DOHH2 (cell line): ENCODE measurements around the gene RPS13.
"Not testable (repeated sequence)": the region's sequence is repeated elsewhere in the genome, so short reads cannot be mapped to it uniquely, and the experiment has no call there.

ENCODE experiments used
- H3F3A ChIP-seq: fragments of 200-600 bp; sonication (generic), shearing (Covaris generic); 2 replicates; pipeline ENCODE4 v1.6.0; 2016; ENCODE audit warnings: antibody characterized with exemption, mild to moderate bottlenecking; ENCODE audit not compliant: control insufficient read depth, insufficient read depth
- H3K27ac ChIP-seq: fragments of 200-600 bp; sonication (generic); 2 replicates; pipeline ENCODE4 v1.5.1; 2014; ENCODE audit warnings: low read depth, mild to moderate bottlenecking, low read length, moderate library complexity
- H3K27me3 ChIP-seq: fragments of 200-600 bp; sonication (generic); 2 replicates; pipeline ENCODE4 v1.6.1; 2014; ENCODE audit warnings: mild to moderate bottlenecking, low read length, mixed read lengths; ENCODE audit not compliant: control insufficient read depth
- H3K36me3 ChIP-seq: fragments of 200-600 bp; sonication (generic); 2 replicates; pipeline ENCODE4 v1.6.1; 2014; ENCODE audit warnings: mild to moderate bottlenecking, low read length, moderate library complexity, mixed read lengths; ENCODE audit not compliant: control insufficient read depth
- H3K4me1 ChIP-seq: fragments of 200-600 bp; sonication (generic); 2 replicates; pipeline ENCODE4 v1.6.1; 2014; ENCODE audit warnings: mild to moderate bottlenecking, low read length, mixed read lengths; ENCODE audit not compliant: control insufficient read depth
- H3K4me2 ChIP-seq: fragments of 200-600 bp; sonication (generic); 2 replicates; pipeline ENCODE4 v1.6.0; 2014; ENCODE audit warnings: mild to moderate bottlenecking, low read length, moderate library complexity
- H3K4me3 ChIP-seq: fragments of 200-600 bp; sonication (generic); 2 replicates; pipeline ENCODE4 v1.5.1; 2014; ENCODE audit warnings: mild to moderate bottlenecking, low read length, mixed read lengths
- H3K79me2 ChIP-seq: fragments of 200-600 bp; sonication (generic); 2 replicates; pipeline ENCODE4 v1.6.1; 2014; ENCODE audit warnings: mild to moderate bottlenecking, low read length, mixed read lengths; ENCODE audit not compliant: control insufficient read depth
- H3K9me2 ChIP-seq: fragments of 200-600 bp; sonication (generic); replicated peaks from 2 replicates; pipeline ENCODE4 v1.6.1; 2014; ENCODE audit warnings: mild to moderate bottlenecking, low read length, mixed read lengths; ENCODE audit not compliant: control insufficient read depth
- H3K9me3 ChIP-seq: fragments of 200-600 bp; sonication (generic); 2 replicates; pipeline ENCODE4 v1.6.1; 2014; ENCODE audit warnings: antibody characterized with exemption, low read length, mixed read lengths; ENCODE audit not compliant: control insufficient read depth, insufficient read depth
- H4K20me1 ChIP-seq: fragments of 200-600 bp; sonication (generic); 2 replicates; pipeline ENCODE4 v1.6.0; 2014; ENCODE audit warnings: low read depth, mild to moderate bottlenecking, antibody characterized with exemption, low read length, moderate library complexity; ENCODE audit not compliant: control insufficient read depth, insufficient read depth
- EZH2phosphoT487 ChIP-seq: fragments of 200-600 bp; sonication (generic); IDR thresholded peaks from 2 replicates; pipeline ENCODE4 v1.6.1; 2017; ENCODE audit warnings: borderline replicate concordance, mild to moderate bottlenecking, antibody characterized with exemption, low read length, moderate library complexity, mixed read lengths
- TF ChIP-seq, protein P1 (sequence below): fragments of 200-600 bp; sonication (generic); IDR thresholded peaks from one replicate; pipeline ENCODE4 v1.5.1; 2014; ENCODE audit warnings: antibody characterized with exemption, mild to moderate bottlenecking, low read depth, low read length; ENCODE audit not compliant: poor library complexity, severe bottlenecking

The RPS13 gene

DNA sequence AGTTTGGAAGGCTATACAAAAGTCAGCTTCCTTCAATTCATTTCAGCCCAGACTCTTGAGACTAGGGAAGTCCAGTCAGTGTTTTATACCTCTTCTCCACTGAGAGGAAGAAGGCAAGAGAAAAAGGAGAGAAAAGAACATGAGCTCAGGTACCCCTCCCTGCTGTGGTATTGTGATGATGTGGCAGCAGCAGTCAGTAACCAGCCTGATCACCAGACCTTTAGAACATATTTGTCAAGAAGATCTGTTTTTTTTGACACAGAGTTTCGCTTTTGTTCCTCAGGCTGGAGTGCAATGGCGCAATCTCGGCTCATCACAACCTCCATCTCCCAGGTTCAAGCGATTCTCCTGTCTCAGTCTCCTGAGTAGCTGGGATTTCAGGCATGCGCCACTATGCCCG, 21.2 kb upstream of the RPS13 start:
- TF ChIP-seq EZH2phosphoT487: no peak
- TF ChIP-seq, protein P1, sequence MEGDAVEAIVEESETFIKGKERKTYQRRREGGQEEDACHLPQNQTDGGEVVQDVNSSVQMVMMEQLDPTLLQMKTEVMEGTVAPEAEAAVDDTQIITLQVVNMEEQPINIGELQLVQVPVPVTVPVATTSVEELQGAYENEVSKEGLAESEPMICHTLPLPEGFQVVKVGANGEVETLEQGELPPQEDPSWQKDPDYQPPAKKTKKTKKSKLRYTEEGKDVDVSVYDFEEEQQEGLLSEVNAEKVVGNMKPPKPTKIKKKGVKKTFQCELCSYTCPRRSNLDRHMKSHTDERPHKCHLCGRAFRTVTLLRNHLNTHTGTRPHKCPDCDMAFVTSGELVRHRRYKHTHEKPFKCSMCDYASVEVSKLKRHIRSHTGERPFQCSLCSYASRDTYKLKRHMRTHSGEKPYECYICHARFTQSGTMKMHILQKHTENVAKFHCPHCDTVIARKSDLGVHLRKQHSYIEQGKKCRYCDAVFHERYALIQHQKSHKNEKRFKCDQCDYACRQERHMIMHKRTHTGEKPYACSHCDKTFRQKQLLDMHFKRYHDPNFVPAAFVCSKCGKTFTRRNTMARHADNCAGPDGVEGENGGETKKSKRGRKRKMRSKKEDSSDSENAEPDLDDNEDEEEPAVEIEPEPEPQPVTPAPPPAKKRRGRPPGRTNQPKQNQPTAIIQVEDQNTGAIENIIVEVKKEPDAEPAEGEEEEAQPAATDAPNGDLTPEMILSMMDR: no peak
- Histone ChIP-seq H3F3A (no peaks in the 10 kb centered on the region), H3K4me3 (no peak overlapping the region), H3K9me2 (no peaks in the 10 kb centered on the region), H3K27ac (no peak overlapping the region), H3K36me3 (peaks cover 55% of the 10 kb centered on the region), H3K79me2 (no peaks in the 10 kb centered on the region), H3K4me2 (no peak overlapping the region), H4K20me1 (no peaks in the 10 kb centered on the region), H3K9me3 (no peaks in the 10 kb centered on the region), H3K27me3 (no peaks in the 10 kb centered on the region), H3K4me1 (no peaks in the 10 kb centered on the region)

DNA sequence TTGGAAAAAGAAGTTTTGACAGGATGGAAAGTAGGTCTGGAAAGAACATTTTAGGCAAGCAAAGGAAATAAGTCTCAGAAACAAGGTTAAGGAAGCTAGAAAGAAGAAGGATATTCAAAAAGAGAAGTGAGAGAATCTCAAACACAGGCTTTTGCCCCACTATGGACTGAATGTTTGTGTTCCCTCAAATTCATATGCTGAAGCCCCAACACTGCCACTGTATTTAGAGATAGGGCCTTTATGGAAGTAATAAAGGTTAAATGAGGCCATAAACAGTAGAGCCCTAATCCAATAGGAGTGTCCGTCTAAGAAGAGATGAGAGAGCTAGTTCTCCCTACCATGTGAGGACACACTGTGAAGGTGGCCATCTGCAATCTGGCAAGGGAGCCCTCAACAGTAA, 20.6 kb upstream of the RPS13 start:
- H3K9me3 ChIP-seq: no peaks in the 10 kb centered on the region
- no peaks in the 10 kb centered on the region for H3K4me1 ChIP-seq
- no peak overlapping the region for H3K27ac ChIP-seq
- no peaks in the 10 kb centered on the region for H3K9me2 ChIP-seq
- H3F3A ChIP-seq: no peaks in the 10 kb centered on the region
- H3K79me2 ChIP-seq: no peaks in the 10 kb centered on the region
- no peak overlapping the region for H3K4me3 ChIP-seq
- TF ChIP-seq EZH2phosphoT487: no peak
- TF ChIP-seq, protein P1: no peak
- H3K4me2 ChIP-seq: no peak overlapping the region
- no peaks in the 10 kb centered on the region for H3K27me3 ChIP-seq
- no peaks in the 10 kb centered on the region for H4K20me1 ChIP-seq
- H3K36me3 ChIP-seq: peaks cover 53% of the 10 kb centered on the region

DNA sequence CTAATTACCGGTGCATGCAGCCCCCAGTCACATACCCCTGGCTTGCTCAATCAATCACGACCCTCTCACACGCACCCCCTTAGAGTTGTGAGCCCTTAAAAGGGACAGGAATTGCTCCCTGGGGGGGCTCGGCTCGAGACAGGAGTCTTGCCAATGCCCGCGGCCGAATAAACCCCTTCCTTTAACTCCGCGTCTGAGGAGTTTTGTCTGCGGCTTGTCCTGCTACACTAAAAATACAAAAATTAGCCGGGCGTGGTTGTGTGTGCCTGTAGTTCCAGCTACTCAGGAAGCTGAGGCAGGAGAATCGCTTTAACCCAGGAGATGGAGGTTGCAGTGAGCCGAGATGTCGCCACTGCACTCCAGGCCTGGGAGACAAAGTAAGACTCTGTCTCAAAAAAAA, 8.5 kb upstream of the RPS13 start:
- not testable (repeated sequence) for H3K4me3 ChIP-seq, H3K9me2 ChIP-seq, H3K27ac ChIP-seq, H3K9me3 ChIP-seq, H3K4me1 ChIP-seq, H3K79me2 ChIP-seq, H4K20me1 ChIP-seq, H3K4me2 ChIP-seq, H3K27me3 ChIP-seq
- Histone ChIP-seq H3F3A (peaks cover 14% of the 10 kb centered on the region; the same call in 1 of the 2 replicates), H3K36me3 (peaks cover 22% of the 10 kb centered on the region)

DNA sequence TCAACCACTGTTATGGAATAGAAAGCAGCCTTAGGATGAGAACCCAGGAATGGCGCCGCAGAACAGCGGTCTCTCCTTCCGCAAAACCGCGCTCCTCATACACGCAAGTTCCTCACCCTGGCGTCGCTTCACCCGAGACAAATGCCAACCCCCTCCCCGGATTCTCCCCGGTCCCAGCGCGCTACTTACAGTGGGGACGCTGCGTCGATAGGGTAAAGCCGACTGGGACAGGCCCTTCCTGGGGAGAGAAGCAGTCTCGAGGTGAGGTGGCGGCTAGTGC, 287 bp downstream of the RPS13 start:
- Histone ChIP-seq H4K20me1 (peaks cover 11% of the 10 kb centered on the region), H3K4me1 (peaks cover 29% of the 10 kb centered on the region), H3K9me2 (no peaks in the 10 kb centered on the region), H3K27ac (peak overlapping the region; percentile 69), H3K79me2 (peaks cover 49% of the 10 kb centered on the region), H3K9me3 (no peaks in the 10 kb centered on the region), H3K36me3 (peaks cover 51% of the 10 kb centered on the region), H3K27me3 (no peaks in the 10 kb centered on the region), H3K4me3 (peak overlapping the region; percentile 91), H3F3A (peaks cover 43% of the 10 kb centered on the region), H3K4me2 (peak overlapping the region; percentile 98)
- TF ChIP-seq EZH2phosphoT487: no peak
- TF ChIP-seq, protein P1: no peak
